ENCODE results near the gene MTHFD1L.

- TF ChIP-seq POLR2A (IDR thresholded peaks at IDR 0.05): no peak
- TF ChIP-seq CTCF (IDR thresholded peaks at IDR 0.05): no peak
Observed at GRCh38 chr6:151073146-151073545, 207.6 kb downstream of the MTHFD1L start.
